Middle frontal gyrus (tissue), 1 donor: ENCODE measurements around the gene CCR4.
"Not testable (repeated sequence)": the region's sequence is repeated elsewhere in the genome, so short reads cannot be mapped to it uniquely, and the experiment has no call there.

Experiments used
- DNase-seq: peaks from one replicate; pipeline ENCODE4 v3.0.0-alpha.2; 2015; ENCODE audit warnings: low spot score; ENCODE audit errors: extremely low spot score

Gene CCR4

DNA sequence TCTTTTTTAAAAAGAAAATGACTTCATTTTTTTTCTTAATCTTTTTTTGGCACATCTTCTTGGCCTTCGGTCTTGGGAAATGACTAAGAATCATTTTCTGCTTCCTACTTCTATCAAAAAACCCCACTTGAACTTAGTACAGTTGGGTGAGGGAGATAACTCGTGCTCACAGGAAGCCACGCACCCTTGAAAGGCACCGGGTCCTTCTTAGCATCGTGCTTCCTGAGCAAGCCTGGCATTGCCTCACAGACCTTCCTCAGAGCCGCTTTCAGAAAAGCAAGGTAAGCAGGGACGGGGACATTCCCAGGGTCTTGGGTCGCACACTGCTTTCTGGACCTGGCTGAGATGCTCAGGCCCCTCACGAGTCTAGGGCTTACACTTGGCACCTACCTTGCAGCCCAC is at the start of gene CCR4:
Gene CCR4, plus strand, starts transcription at position 235 of the 402 bp plus-strand sequence. CDS start 1,779 bp downstream, outside the sequence.
- no peak for DNase-seq

DNA sequence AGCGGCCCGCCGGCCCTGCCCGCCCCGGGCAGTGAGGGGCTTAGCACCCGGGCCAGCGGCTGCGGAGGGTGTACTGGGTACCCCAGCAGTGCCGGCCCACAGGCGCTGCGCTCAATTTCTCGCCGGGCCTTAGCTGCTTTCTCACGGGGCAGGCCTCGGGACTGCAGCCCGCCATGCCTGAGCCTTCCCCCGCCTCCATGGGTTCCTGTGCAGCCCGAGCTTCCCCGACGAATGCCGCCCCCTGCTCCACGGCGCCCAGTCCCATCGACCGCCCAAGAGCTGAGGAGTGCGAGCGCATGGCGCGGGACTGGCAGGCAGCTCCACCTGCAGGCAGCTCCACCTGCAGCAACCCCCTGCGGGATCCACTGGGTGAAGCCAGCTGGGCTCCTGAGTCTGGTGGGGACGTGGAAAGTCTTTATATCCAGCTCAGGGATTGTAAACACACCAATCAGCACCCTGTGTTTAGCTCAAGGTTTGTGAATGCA is 48.5 kb upstream of the CCR4 start:
- not testable (repeated sequence) for DNase-seq

DNA sequence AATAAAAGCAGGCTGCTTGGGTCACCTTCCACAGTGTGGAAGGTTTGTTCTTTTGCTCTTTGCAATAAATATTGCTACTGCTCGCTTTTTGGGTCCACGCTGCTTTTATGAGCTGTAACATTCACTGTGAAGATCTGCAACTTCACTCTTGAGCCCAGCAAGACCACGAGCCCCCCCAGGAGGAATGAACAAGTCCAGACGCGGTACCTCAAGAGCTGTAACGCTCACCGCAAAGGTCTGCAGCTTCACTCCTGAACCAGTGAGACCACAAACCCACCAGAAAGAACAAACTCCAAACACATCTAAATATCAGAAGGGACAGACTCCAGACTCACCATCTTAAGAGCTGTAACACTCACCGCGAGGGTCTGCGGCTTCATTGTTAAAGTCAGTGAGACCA is 47.5 kb upstream of the CCR4 start:
- DNase-seq, result no peak

DNA sequence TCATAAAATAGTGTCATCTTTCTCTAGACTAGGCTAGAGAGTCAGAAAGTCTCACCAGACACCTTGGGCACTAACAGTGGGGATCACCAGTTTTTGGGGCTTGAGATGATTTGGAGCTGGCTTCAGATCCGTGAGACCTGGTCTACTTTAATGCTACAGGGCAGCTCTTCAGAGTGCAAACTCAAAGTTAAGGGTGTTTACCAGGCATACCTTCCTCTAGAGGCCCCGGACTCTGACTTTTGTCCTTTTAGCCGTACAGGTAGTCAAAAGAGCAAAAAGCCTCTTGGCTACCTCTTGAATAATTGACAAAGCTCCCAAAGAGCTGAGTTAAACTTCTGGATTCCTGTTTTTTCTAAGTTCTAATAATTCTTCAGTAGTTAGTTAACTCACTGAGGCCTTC is 41.4 kb upstream of the CCR4 start:
- no peak for DNase-seq

DNA sequence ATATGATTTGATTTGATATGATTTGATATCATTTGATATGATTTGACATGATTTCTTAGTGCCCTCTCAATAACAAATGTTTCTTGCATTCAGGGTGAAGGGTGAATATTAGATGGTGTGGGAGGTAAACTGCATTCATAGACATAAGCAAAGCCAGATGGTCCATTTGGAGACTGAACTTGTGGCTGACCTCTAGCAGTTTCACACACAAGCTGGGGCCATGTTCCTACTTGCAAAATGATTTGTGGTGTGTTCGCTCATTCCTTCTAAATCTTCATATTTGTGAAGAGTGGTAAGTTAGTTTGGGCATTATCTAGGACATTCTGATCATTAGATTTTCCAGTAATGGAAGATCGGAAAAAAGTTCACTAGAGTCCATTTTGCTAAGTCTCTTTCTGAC is 40.5 kb upstream of the CCR4 start:
- DNase-seq, result no peak

DNA sequence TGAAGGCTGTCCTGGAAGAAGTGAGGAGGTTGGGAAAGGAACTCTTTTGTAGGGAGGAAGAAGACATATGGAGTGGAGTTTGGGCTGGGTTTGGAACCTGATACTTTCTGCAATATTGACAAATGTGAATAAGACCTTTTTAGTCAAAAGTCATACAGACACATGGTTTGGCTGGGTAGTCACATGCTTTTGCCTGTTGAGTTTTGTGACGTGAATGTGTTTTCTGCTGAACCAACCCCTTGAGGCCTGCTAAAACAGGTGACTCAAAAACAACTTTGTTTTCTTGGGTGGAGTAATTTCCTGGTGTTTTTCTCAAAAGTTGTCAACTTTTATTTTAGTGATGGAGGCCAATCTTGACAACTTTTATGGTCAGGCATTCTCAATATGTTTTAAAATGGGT is 39.4 kb upstream of the CCR4 start:
- DNase-seq, result no peak

DNA sequence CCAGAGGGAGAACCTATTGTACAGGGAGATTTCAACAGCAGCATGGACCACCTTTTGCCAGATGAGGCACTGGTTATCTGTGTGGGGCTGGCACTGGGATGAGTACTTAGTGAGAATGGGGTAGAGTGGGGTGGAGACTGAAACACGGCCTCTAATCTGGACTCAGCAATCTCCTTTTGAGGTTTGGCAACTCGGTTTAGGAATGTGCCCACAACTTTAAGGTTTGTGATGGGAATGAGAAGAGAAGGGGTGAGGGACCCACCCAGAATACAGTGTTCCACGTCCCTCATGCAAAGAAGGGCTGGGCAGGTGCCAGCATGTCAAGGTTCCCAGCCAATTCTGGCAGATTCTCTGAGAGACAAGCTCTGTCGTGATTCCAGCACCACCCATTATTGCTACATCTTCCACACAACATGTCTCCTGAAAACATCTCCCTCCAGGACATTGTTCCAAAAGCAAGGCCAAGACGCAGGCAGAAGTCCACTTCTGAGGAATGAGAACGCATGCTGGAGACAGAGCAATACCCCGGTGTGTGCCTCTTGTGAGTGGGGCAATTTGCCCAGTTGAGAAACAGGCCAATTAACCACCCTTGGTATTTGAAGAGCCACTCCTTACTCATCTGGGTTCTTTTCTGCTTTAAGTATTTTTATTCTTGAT is 37.5 kb upstream of the CCR4 start:
- DNase-seq, result no peak

DNA sequence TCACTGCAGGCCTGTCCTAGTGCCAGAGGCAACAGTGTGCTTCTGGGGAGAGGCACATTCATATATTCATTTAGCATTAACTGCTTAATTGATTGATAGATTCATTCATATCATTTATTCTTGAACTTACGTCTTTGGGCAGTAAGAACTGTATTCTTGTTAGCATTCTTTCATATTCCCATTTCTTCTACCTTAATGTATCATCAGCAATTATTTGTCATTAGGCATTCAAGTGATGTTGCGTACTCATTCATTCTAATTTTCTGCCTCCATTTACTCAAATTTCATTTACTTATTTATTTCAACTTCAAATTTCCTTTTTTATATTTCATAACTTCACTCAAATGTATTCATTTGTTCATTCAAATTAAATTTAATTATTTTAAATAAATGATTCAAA is 31.5 kb upstream of the CCR4 start:
- no peak for DNase-seq

DNA sequence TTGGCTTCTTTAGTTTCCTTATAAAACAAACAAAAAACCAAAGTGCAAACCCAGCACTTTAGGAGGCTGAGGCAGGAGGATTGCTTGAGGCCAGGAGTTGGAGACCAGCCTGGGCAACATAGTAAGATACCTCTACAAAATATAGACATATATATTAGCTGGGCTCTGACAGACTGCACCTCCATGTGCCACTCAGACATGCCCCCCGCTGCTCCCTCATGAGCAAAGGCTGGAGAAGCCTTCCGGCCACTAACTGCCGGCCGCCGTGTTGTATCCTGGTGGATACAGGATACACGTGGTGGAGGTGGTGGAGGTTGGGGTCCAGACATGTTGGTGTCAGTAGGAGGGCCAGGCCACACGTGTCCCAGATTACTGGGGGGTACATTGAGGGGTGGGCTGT is 29.4 kb upstream of the CCR4 start:
- DNase-seq, result no peak

DNA sequence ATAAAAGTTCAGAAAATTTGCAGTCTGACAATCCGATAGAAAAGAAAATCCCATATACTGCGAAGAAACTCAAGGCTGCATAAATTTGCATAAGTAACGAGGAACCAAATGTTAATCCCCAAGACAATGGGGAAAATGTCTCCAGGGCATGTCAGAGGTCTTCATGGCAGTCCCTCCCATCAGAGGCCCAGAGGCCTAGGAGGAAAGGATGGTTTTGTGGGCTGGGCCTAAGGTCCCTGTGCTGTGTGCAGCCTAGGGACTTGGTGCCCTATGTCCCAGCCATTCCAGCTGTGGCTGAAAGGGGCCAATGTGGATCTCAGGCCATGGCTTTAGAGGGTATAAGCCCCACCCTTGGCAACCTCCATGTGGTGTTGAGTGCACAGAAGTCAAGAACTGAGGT is 21.3 kb upstream of the CCR4 start:
- DNase-seq, result no peak

DNA sequence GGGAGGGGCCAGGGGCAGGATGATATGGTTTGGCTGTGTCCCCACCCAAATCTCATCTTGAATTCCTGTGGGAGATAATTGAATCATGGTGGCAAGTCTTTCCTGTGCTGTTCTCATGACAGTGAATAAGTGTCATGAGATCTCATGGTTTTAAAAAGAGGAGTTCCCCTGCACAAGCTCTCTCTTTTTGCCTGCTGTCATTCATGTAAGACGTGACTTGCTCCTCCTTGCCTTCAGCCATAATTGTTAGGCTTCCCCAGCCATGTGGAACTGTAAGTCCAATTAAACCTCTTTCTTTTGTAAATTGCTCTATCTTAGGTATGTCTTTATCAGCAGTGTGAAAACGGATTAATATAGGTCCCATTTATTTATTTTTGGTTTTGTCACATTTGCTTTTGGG is 20.2 kb upstream of the CCR4 start:
- DNase-seq, result not testable (repeated sequence)

DNA sequence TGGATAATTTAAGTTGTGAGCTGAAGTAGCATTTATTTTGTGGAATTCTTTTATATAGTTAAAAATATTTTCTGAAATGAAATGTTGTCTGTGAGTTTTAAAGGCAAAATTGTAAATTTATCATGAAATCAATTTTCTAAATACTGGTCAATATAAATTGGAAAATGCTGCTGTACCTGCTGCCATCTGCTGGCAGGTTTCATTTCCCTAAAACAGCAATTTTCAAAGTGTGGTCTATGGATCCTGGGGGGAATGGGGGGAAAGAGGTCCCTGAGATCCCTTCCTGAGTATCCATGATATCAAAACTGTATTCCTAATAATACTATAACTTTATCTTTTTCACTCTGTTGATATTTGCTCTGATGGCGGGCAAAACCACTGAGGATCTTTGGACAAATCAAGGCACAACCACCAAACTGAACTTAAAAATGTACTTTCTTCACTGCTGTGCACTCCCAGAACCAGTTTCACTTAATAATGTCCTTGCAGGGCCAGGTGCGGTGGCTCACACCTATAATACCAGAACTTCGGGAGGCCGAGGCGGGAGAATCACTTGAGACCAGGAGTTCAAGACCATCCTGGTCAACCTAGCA is 17.2 kb upstream of the CCR4 start:
- DNase-seq, result no peak

DNA sequence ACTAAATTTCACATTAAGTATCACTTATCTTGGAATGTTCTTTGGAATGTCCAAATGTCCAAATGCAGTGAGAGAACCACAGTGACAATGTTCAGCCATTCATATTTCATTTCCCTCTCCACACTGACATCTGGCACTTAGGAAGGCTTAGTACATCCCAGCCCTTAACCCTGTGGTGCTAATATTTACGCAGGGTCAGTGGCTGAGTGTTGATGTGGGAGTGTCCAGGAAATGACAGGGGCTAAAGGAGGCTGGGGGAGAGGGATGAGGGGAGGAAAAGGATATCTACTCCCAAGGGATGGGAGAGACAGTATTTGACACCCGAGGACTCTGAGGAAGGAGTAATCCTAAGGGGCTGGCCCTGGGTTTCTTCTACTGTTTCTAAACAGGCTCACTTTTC is 14.1 kb upstream of the CCR4 start:
- no peak for DNase-seq

DNA sequence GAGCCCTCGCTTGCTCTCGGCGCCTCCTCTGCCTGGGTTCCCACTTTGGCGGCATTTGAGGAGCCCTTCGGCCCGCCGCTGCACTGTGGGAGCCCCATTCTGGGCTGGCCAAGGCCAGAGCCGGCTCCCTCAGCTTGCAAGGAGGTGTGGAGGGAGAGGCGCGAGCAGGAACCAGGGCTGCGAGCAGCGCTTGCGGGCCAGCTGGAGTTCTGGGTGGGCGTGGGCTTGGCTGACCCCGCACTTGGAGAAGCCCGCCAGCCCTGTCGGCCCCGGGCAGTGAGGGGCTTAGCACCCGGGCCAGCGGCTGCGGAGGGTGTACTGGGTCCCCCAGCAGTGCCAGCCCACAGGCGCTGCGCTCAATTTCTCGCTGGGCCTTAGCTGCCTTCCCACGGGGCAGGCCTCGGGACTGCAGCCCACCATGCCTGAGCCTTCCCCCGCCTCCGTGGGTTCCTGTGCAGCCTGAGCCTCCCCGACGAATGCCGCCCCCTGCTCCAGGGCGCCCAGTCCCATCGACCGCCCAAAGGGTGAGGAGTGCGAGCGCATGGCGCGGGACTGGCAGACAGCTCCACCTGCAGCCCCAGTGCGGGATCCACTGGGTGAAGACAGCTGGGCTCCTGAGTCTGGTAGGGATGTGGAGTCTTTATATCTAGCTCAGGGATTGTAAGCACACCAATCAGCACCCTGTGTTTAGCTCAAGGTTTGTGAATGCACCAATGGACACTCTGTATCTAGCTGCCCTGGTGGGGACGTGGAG is 11.7 kb upstream of the CCR4 start:
- not testable (repeated sequence) for DNase-seq

DNA sequence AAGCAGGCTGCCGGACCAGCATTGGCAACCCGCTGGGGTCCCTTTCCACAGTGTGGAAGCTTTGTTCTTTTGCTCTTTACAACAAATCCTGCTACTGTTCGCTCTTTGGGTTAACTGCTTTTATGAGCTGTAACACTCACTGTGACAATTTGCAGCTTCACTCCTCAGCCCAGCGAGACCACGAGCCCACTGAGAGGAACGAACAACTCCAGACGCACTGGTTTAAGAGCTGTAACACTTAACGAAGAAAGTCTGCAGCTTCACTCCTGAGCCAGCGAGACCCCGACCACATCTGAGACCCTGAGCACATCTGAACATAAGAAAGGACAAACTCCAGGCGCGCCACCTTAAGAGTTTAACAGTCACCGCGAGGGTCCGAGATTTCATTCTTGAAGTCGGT is 10.7 kb upstream of the CCR4 start:
- no peak for DNase-seq

DNA sequence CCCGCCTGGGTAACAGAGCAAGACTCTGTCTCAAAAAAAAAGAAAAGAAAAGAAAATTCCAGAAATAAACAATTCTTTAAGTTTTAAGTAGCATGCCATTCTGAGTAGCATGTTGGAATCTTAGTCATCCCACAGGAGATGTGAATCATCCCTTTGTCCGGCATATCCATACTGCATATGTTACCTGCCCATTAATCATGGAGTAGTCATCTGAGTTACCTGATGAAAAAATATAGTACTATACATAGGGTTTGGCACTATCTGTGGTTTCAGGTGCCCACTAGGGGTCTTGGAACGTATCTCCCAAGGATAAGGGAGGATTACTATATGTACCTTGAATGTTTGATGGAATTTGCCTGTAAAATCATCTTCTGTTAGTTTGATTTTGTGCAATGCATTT is 6.3 kb upstream of the CCR4 start:
- DNase-seq, result no peak

DNA sequence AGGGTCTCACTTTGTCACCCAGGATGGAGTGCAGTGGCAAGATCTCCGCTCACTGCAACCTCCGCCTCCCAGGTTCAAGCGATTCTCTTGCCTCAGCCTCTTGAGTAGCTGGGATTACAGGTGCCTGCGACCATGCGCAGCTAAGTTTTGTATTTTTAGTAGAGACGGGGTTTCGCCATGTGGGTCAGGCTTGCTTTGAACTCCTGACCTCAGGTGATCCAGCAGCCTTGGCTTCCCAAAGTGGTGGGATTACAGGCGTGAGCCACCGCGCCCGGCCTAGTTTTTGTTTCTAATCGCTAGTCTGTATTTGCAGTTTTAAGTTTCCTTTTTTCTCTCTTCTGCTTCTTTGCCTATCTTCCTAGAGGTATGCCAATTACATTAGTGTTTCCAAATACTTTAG is 5.8 kb upstream of the CCR4 start:
- not testable (repeated sequence) for DNase-seq

DNA sequence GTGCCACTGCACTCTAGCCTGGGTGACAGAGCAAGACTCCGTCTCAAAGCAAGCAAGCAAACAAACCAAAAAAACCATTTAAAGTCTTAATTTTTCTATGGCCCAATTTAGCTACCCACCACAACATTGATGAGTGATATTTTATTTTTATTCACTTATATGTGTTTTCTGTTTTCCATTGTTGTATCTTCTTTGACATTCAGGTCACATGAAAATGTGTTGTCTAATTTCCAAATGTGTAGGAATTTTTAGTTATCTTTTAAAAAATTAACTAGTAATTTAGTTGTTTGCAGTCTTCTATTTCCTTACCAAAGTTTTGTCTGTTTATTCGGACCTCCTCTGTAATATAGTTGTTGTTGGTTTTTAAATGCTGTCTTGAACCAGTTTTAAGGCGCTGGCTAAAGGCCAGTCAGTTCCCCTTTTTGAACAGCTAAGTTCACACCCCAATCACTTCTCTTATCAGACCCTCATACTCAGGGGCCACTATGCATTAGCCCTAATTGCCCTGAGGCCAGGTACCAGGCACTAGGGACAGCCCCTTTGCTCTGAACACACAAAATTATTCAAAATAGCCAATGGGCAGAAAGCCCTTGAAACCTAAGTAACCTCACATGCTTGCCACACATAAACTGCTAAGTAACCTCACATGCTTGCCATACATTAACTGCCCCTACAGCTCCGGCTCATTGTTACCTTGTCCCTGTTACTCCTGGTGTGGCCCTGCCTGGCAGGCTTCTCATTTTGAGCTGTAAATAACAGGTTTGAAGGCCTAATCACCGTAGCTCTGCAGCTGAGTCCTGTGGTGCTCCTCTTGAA is 4.3 kb upstream of the CCR4 start:
- DNase-seq, result no peak

DNA sequence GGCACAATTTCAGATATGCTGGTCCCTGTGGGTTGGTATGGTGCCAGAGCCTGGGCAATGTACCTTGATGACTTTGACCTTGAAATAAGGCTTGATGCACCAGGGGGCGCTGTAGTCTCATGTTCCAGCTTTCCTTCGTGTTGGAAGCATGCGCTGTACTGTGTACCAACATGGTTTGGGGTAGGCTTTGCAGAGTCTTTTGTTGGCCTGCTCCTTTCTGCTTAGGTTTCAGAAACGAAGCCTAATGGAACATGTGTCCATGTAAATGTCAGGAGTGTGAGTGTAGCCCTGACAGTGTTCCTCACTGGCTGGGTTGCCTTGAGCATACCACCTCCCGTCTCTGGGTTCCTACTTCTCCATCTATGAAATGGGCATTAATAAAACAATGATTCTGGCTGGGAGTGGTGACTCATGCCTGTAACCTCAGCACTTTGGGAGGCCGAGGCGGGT is 3.6 kb upstream of the CCR4 start:
- peak; percentile 44 for DNase-seq

DNA sequence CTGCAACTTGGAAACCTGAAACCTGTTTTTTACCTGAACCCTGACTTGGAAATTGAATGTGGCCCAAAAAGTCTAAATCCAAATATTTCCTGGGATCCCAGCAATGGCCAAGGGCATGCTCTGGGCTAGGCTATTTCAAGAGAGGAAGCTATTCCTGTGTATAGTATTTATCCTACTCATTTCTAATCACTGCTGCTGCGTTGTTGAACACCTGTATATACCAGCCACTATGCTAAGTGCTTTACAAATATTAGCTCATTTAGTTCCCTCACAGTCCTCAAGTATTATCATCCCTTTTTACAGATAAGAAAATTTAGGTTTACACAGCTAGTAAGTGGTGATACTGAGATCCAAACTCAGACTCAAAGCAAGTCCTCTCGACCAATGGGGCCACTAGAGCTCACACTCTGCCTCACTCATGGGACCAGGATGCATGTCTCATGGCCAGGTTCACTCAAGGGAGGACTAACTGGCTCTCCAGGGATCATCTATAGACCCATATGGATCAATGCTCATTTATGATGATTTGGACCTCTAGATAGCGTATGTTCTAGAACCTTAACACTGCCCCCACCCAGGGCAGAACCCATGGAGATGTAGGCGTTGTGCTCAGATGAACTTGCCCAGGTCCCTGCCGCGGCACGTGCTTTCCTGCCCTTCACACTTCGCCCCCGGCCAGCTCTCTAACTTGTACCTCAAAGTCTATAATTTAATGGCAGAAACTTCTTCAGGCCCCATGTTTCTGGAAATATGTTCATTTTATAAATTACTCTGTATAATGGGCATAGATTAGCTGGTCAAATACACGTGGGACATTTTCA is 2.6 kb upstream of the CCR4 start:
- no peak for DNase-seq

DNA sequence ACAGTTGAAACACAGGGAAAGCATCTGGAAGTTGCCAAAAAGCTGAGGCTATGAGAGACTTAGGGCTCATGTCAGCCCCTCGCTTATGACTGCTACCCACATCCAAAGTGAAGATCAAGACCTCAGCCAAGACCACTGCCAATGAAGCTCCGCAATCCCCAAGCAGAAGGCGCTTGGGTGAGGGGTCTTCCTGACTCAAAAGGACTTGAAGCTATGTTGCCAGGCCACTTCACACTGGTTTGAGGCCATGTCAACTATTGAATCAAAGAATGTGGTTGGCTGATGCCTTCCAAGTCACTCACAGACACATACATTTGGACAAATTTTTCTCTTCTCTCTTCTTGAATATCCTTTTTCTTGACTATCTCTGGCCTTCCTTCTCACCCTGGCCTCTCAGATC is 928 bp upstream of the CCR4 start:
- no peak for DNase-seq
